GM10847 (cell line): Measurements from ENCODE around the gene TMC4.

Source experiments
- POLR2A ChIP-seq: IDR thresholded peaks from 2 replicates; pipeline ENCODE4 v1.6.1; 2011; ENCODE audit not compliant: insufficient read length; ENCODE audit errors: extremely low read depth

The TMC4 gene, protein sequence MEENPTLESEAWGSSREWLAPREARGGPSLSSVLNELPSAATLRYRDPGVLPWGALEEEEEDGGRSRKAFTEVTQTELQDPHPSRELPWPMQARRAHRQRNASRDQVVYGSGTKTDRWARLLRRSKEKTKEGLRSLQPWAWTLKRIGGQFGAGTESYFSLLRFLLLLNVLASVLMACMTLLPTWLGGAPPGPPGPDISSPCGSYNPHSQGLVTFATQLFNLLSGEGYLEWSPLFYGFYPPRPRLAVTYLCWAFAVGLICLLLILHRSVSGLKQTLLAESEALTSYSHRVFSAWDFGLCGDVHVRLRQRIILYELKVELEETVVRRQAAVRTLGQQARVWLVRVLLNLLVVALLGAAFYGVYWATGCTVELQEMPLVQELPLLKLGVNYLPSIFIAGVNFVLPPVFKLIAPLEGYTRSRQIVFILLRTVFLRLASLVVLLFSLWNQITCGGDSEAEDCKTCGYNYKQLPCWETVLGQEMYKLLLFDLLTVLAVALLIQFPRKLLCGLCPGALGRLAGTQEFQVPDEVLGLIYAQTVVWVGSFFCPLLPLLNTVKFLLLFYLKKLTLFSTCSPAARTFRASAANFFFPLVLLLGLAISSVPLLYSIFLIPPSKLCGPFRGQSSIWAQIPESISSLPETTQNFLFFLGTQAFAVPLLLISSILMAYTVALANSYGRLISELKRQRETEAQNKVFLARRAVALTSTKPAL

DNA sequence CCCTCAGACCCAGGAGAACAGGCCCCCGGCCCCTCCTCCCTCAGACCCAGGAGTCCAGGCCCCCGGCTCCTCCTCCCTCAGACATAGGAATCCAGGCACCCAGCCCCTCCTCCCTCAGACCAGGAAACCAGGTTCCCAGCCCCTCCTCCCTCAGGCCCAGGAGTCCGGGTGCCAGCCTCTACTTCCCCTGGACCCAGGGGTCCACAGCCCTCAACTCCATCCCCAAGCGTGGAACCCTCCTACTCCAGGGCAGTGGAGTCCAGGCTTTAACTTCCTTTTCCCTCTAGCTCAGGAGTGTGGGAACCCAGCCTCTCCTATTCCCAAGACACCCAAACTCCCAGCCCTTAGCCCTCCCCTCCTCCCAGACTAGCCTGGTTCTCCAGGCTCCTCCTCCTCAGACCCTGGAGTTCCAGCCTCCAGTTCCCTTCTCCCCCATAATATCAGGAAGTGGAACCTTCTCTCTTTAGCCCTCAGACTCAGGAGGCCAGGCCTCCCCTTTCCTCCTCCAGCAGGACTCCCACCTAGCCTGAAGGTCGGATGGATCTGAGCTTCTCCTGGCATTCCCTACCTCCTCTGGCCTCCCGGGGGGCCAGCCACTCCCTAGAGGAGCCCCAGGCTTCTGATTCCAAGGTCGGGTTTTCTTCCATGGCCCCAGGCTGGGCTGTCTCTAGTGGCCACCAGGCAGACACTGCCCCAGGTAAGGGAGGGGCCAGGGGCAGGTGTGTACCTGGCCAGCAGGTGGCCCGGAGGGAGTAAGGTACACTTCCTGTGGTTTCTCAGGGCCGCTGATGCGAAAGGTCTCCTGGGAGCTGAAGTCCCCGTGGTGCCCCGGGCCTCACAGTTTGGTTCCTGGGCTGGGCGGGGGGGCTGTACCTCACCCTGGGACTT lies at the start of gene TMC4:
TMC4 (minus strand) TSS at position 690 of the 888 bp plus-strand sequence; CDS start at position 647, 43 bp downstream.
- no peak for TF ChIP-seq POLR2A

DNA sequence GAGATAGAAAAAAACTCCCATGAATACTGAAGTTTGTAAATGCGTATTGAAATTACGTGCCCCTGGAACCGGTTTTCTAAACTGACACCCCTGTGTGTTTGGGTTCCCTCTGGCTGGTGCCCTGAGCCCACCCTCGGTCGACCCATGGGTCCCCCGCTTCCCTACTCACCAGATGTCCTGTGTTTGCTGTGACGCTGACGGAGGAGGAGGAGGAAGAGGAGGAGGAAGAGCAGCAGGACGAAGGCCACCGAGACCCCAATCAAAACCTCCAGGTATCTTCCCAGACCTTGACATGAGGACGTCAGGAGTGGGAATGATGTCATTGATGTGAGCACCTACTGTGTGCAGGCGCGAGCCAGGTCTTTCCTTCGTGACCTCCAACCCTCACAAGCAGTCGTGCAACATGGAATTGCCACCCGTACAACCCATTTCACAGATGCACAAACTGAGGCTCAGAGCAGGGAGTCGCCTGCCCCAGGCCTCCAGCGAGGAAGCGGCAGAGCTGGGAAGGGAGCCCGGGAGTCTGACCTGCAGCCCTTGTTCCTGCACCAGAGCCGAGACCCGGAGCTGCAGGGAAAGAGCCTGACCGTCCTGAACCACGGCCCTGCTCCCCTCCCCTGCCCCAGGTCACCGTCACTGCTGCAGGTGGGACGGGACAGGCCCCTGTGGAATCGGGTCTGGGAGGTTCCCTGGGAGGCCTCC lies 46.2 kb upstream of the TMC4 start:
- no peak for TF ChIP-seq POLR2A

DNA sequence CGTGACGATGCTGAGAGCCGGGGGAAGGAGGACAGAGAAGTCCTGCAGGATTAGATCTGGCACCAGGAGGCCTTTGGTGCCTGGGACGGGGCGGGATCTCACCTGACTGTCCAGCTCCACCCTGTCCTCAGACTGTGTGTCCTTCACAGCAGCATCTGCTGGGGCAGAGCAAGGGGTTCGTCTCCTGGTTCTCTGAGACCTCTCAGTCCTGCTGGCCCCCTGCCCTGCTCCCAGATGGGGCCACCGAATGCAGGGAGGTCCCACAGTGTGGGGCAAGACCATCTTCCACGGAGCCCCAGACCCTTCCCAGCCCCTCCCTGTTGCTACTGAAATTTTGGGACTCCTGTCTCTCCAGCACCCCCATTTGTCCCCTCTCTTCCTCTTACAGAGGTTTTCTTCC lies 45.3 kb upstream of the TMC4 start:
- TF ChIP-seq POLR2A = no peak

DNA sequence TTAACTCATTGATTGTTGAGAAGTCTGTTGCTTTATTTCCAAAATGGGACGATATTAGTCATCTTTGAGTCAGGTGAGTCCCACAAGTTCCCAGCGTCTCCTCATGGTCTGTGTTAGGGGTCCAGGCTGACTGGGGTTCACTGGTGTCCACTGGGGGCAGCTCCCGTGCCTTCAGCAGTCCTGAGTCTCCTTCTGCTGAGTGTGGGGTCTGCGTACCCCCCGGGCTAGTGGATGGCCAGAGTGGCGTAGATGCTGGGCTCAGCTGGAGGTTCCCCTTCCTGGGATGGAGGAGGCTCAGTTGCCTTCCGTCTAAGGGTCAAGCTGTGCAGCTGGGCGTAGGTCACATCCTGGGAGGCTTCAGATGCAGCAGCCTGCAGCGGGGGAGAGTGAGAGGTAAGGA lies 43.9 kb upstream of the TMC4 start:
- TF ChIP-seq POLR2A = no peak

DNA sequence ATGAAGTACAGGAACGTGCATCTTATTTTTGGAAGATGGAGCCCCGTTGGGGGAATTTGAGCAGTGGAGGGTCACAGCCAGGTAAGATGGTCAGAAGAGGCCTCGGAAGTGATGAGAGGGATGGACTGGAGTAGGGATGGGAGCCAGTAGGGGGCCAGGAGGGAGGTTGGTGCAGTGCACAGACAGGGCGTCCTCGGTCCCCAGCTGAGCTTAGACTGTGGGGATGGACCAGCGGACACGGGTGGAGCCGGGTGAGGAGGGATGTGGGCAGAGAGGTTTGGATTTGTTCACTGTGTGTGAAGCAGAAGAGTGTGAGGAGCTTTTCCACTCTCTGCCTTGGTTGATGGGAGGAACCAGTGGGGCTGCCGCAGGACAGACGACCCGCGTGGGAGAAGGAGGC lies 38.3 kb upstream of the TMC4 start:
- TF ChIP-seq POLR2A = no peak

DNA sequence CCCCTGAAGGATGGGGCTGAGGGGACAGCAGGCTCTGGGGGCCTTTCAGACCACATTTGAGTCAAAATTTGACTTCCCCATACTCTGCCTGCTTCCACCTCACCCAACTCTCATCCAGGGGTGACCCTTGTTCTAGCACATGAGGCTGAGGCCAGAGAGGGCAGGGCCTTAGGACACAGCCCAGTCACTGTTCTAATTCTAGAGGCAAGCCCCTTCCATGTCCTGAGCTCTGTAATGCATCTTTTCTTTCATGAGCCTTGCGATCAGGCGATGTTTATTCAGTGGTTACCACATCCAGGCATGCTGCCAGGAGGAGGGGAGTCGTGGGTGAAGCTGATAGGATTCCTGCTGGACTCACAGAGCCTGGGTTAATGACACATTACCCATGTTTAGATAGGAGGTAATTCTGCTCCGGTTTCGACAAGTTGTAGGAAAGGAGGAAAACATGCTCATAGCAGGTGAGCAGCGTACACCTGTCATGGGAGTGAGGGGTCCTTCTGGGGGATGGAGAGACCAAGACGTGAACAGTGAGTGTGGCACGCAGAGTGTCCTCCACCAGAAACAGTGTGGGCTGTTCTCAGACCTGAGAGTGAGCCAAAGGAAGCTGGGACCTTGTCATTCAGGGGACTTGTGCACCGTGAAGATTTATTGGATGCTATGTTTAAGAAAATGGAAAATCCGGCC lies 37.0 kb upstream of the TMC4 start:
- TF ChIP-seq POLR2A = no peak

DNA sequence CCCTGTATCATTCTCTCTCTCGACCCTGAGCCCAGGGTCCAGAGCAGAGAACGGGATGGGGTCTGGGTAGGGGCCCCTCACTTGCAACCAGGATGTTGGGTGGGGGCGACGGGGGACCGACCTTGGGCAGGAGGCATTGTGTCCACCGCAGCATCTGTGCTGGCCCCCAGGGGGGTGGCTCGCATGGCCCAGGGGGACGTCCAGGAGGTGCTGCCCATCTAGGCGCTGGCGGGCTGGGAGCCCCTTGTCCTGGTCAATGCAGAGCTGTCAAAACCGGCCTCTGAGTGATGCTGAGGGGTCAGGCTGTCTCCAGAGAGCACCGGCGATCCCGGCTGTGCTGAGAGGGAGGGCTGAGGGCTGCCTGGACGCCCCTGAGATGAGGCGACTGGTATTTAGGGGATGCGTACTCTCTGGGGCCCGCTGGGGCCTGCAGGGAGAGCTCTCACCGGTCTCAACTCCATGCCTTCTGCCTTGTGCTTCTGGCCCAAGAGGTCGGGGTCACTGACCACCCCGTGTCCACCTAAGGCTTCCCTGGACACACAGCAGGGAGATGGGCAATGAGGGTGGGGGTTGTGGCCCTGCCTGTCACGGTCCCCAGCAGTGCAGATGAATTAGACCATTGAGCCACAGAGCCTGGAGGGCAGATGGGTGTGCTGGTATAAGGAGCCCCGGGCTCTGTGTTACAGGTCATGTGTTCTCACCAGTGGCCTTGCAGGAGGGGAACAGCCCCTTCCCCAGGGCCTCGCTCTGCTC lies 36.3 kb upstream of the TMC4 start:
- no peak for TF ChIP-seq POLR2A

DNA sequence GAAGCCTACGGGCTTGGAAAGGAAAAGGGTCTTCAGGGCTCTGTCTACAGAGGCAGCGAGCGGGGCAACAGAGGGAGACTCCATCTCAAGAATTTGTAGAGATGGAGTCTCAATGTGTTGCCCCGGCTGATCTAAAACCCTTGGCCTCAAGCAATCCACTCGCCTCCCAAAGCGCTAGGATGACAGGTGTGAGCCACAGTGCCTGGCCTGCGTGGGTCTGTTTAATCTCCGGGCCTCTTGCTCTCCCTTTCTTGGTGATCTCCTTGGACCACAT lies 35.8 kb upstream of the TMC4 start:
- TF ChIP-seq POLR2A = no peak

DNA sequence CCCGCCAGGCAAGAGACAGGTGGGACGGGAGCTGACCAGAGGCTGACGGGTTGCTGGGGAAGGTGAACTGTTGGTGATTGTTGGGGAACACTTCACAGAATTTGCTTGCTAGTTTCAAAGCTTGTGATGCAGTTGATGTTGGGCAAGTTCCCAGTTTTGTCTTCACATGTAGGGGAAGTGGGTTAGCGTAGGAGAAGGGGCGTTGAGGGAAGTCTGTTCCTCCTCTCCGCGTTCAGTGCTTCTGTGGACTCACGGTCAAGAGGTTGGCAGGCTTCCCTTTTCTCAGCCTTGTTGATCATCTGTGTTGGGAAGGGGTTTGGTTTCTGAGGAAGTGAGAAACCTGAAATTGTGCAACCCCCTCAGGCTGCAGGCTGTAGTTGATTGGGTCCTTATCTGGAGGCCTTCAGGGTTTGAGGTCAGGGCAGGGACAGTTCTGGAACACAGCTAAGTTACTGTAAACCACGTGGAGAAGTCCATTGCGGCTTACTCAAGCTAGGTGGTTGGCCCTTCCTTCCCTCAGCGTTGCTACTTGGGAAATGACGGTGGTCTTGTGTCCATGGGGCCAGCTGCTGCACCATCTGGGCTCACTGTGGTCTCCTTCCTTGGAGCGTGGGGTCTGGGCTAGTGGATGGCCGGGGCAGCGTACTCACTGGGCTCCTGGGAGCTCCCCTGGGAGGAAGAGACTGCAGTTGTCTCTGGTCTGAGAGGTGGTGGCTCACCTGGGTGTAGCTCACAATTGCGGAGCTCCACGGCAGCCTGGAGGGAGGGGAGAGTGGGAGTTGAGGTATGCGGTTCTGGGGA lies 35.2 kb upstream of the TMC4 start:
- no peak for TF ChIP-seq POLR2A

DNA sequence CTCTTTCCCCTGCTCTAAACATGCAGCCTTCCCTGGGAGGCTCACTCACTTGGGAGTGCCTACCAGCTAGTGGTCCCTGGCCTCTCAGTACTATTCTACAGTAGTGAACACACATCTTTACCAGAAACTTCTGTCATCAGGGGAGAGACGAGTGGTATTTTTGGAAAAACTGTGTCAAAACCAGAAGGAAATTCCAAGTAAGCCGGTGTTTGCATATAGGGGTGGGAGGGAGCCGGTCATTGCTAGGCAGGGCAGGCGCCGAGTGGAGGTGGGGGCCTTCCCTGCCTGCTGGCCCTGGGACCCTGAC lies 34.7 kb upstream of the TMC4 start:
- no peak for TF ChIP-seq POLR2A

DNA sequence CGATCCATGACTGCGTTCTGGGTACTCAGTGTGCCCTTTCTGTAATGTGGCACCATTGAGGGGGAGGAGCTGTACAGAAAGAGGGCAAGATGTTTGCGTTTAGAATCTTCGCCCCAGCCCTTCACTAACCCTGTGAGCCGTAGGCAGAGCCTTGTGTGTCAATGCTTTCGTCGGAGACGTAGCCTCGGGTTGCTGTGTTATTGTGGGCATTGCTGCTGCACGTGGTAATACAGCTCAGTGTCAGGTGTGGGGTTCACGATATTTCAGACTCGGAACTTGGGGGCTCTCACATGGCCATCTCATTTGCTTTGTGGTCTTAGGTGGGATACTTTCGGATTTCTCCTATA lies 33.8 kb upstream of the TMC4 start:
- TF ChIP-seq POLR2A = no peak

DNA sequence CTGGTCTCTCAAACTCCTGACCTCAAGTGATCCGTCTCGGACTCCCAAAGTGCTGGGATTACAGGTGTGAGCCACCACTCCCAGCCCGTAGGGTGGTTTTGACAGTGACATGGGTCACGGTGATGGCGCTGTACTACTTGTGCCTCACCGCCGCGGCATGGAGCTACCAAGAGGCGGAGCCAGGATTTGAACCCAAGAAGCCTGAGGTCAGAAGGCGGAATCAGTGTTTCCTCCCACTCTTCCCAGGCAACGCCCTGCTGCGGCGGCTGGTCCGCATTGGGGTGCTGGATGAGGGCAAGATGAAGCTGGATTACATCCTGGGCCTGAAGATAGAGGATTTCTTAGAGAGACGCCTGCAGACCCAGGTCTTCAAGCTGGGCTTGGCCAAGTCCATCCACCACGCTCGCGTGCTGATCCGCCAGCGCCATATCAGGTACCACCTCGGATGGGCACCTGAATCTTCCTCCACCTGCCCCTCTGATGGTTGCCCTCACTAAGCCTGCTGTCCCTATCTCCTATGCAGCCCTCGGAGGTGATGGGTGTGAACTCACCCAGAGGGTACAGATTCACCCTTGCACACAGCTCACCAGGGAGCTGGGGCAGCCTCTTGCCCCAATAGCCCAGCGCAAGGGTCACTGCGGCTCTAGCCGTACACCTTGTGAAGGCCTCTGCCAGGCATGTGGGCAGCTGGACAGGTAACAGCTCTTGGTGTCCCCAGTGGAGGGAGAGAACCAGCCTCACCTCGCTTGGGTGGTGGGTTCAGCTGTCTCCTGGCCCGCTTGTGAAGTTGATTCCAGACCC lies 33.3 kb upstream of the TMC4 start:
- TF ChIP-seq POLR2A = no peak
